Measurements from ENCODE around the gene ANTKMT. TPM values are rescaled to one million over a fixed set of nuclear protein-coding genes. Genes with fewer than 3 reads are reported as not detected.

Gene ANTKMT
- total and polyA plus RNA-seq, 2 donors (not counting 3 experiments of a cell fraction or from before 2014, with no cell fraction given) = 26.1 to 27.9 TPM

DNA sequence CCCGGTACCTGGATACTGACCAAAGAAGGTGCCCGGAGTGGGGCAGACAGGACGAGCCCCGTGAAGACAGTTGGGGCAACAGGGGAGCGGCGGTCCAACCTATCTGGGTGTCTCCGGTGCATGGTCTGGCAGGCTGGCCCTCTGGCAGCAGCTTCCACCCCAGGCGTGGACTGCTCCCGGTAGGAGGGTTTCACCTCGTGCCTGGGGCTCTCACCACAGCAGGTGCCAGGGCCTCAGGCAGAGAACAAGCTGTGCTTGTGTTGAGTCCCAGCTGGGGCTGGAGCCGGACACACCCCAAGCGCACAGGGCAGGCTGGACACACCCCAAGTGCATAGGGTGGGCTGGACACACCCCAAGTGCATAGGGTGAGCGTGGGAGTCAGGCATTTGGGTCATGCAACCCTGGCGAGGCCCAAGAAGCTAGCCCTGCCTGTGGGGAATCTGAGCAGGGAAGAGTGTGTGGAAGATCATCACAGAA lies 13.8 kb upstream of the ANTKMT start:
- dilution Hi-C loops (cut with MboI; ENCODE audit: extremely low pct_ligation_motif_present, low sequenced_read_pairs) (no loop called here), intact Hi-C loops (cut with micrococcal nuclease) (no loop called here)
- Histone ChIP-seq H4K20me1 (replicated peaks; ENCODE audit: control insufficient read depth, extremely low read depth, insufficient read depth, low read length) (no peaks in the 10 kb centered on the region), H3K36me3 (ENCODE audit: control insufficient read depth in 2 of 2, extremely low read depth in 1 of 2, insufficient read depth in 2 of 2, low read length in 2 of 2) (no peaks in the 10 kb centered on the region), H3K4me2 (ENCODE audit: insufficient read depth, low read length) (no peak overlapping the region), H3K27ac (ENCODE audit: insufficient read depth, low read depth, low read length) (no peak overlapping the region), H2AFZ (ENCODE audit: low read depth, low read length) (no peak overlapping the region), H3K27me3 (ENCODE audit: control insufficient read depth in 2 of 2, insufficient read depth in 2 of 2, low read length in 2 of 2) (peaks cover 28 to 32% of the 10 kb centered on the region in 2 experiments), H3K9ac (replicated peaks; ENCODE audit: extremely low read depth, insufficient read depth, low read length) (no peak overlapping the region), H3K9me3 (replicated peaks; ENCODE audit: control insufficient read depth, insufficient read depth, low read length) (no peaks in the 10 kb centered on the region), H3K9me1 (replicated peaks; ENCODE audit: control insufficient read depth, extremely low read depth, insufficient read depth, low read length) (no peaks in the 10 kb centered on the region), H3K4me3 (replicated peaks in 1 of 3; ENCODE audit: insufficient read depth in 1 of 3, low read depth in 1 of 3, low read length in 3 of 3) (no peak overlapping the region), H3K79me2 (ENCODE audit: control insufficient read depth, insufficient read depth, low read length) (no peaks in the 10 kb centered on the region), H3K4me1 (ENCODE audit: control insufficient read depth, extremely low read depth, insufficient read depth, low read length) (no peaks in the 10 kb centered on the region)
- POLR2A ChIA-PET = interaction anchor here (0.9 kb wide), 1 partner anchor 14 kb away, joined by 3 read pairs; the partner anchor contains the start of gene ANTKMT
- CTCF ChIA-PET = interaction anchor here (0.6 to 2.4 kb wide), 8 partner anchors 8 to 396 kb away, joined by 3 to 8 read pairs (median 4); partner anchors contain the start of genes METRN and STUB1
- BruUV-seq (replicated peaks) = no TSS peak
- no peak for FAIRE-seq
- DNase-seq (ENCODE audit: low read depth, low spot score) = no peak
- TF ChIP-seq POLR2A (IDR thresholded peaks at IDR 0.05; ENCODE audit: low read depth, low read length) = no peak
- TF ChIP-seq POLR2AphosphoS5 (IDR thresholded peaks at IDR 0.05; ENCODE audit: insufficient read depth, low read depth, low read length) = no peak
- TF ChIP-seq GATA2 (IDR thresholded peaks at IDR 0.05; ENCODE audit: insufficient read depth, insufficient read length, low read depth, low read length) = no peak
- TF ChIP-seq, protein P1, sequence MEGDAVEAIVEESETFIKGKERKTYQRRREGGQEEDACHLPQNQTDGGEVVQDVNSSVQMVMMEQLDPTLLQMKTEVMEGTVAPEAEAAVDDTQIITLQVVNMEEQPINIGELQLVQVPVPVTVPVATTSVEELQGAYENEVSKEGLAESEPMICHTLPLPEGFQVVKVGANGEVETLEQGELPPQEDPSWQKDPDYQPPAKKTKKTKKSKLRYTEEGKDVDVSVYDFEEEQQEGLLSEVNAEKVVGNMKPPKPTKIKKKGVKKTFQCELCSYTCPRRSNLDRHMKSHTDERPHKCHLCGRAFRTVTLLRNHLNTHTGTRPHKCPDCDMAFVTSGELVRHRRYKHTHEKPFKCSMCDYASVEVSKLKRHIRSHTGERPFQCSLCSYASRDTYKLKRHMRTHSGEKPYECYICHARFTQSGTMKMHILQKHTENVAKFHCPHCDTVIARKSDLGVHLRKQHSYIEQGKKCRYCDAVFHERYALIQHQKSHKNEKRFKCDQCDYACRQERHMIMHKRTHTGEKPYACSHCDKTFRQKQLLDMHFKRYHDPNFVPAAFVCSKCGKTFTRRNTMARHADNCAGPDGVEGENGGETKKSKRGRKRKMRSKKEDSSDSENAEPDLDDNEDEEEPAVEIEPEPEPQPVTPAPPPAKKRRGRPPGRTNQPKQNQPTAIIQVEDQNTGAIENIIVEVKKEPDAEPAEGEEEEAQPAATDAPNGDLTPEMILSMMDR (IDR thresholded peaks at IDR 0.05; ENCODE audit: extremely low read depth in 1 of 2, insufficient read depth in 1 of 2, low read depth in 1 of 2, low read length in 2 of 2) = no peak
- no peak for TF ChIP-seq JUN (IDR thresholded peaks at IDR 0.05; ENCODE audit: borderline replicate concordance, insufficient read depth, insufficient read length, low read depth)
- no peak for TF ChIP-seq EZH2 (IDR thresholded peaks at IDR 0.05; ENCODE audit: borderline replicate concordance, low read depth, low read length, severe bottlenecking)
- no peak for TF ChIP-seq MYC (IDR thresholded peaks at IDR 0.05; ENCODE audit: low read depth, low read length)
- no peak for TF ChIP-seq FOS (IDR thresholded peaks at IDR 0.05; ENCODE audit: borderline replicate concordance, insufficient read depth, low read length)
- TF ChIP-seq, protein P2, sequence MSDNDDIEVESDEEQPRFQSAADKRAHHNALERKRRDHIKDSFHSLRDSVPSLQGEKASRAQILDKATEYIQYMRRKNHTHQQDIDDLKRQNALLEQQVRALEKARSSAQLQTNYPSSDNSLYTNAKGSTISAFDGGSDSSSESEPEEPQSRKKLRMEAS (IDR thresholded peaks at IDR 0.05; ENCODE audit: insufficient read depth, insufficient read length) = no peak

All from endothelial cell of umbilical vein (primary cell).